ENCODE results near the gene COPS9.

DNA sequence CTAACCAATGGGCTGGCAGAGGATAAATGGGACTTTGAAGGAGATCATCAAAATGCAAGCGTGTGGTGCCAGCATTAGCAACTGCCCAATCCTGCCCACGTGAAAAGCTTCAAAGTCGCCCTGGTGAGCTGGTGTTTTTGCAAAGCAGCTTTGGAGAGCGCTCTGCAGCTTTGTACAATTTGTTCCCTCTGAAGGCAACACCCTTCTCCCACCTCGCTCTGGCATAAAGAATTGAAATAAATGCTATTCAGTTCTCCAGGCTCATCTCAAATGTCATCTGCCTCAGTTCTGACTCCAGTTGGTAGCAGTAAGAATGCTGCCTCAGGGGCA lies 3.5 kb downstream of the COPS9 start:
- TF ChIP-seq, protein P1, sequence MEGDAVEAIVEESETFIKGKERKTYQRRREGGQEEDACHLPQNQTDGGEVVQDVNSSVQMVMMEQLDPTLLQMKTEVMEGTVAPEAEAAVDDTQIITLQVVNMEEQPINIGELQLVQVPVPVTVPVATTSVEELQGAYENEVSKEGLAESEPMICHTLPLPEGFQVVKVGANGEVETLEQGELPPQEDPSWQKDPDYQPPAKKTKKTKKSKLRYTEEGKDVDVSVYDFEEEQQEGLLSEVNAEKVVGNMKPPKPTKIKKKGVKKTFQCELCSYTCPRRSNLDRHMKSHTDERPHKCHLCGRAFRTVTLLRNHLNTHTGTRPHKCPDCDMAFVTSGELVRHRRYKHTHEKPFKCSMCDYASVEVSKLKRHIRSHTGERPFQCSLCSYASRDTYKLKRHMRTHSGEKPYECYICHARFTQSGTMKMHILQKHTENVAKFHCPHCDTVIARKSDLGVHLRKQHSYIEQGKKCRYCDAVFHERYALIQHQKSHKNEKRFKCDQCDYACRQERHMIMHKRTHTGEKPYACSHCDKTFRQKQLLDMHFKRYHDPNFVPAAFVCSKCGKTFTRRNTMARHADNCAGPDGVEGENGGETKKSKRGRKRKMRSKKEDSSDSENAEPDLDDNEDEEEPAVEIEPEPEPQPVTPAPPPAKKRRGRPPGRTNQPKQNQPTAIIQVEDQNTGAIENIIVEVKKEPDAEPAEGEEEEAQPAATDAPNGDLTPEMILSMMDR (conservative IDR thresholded peaks at IDR 0.05), result no peak
- no peak for TF ChIP-seq EZH2 (IDR thresholded peaks at IDR 0.05; ENCODE audit: low read depth)
